IMR-90 (cell line): Measurements from ENCODE around the gene DEGS2. TPM values are rescaled to one million over a fixed set of nuclear protein-coding genes. Genes with fewer than 3 reads are reported as not detected.
"Not testable (repeated sequence)": the region's sequence is repeated elsewhere in the genome, so short reads cannot be mapped to it uniquely, and the experiment has no call there.

Experiments
- ATAC-seq: fragments of 200-7000 bp; cut with Tn5 transposase; 2 replicates; pipeline ENCODE4 v1.9.1; 2020; ENCODE audit warnings: low read depth, mild to moderate bottlenecking, moderate library complexity
- BruUV-seq: library from RNA; stranded (reverse); fragments of 400-500 nt; replicated peaks from 2 replicates; lab custom pipeline; 2021; lab: Mats Ljungman, UMichigan
- CTCF ChIA-PET: fragments of 300-600 bp; formaldehyde crosslinking; extraction: SDS; loops from one replicate; lab custom pipeline; 2021; ENCODE audit warnings: antibody characterized with exemption; lab: Yijun Ruan, JAX
- POLR2A ChIA-PET: fragments of 300-600 bp; sonication (Branson Sonifier 250); formaldehyde crosslinking; loops from one replicate; lab custom pipeline; 2022; ENCODE audit warnings: antibody characterized with exemption; ENCODE audit not compliant: unreplicated experiment; lab: Charles Lee
- DNase-seq: peaks from one replicate; pipeline ENCODE4 v3.0.0; 2013
- H2AFZ ChIP-seq: replicated peaks from 2 replicates; pipeline ENCODE3; 2013; ENCODE audit warnings: low read length, mild to moderate bottlenecking; ENCODE audit not compliant: poor library complexity
- H2AK5ac ChIP-seq: 2 replicates; pipeline ENCODE4 v1.6.1; 2013; ENCODE audit warnings: low read depth, low read length, inconsistent platforms
- H2AK9ac ChIP-seq: replicated peaks from 2 replicates; pipeline ENCODE3; 2013; ENCODE audit warnings: mild to moderate bottlenecking, low read depth, low read length, moderate library complexity; ENCODE audit not compliant: poor library complexity
- H2BK120ac ChIP-seq: 2 replicates; pipeline ENCODE4 v1.6.1; 2013; ENCODE audit warnings: low read depth, low read length, inconsistent platforms
- H2BK15ac ChIP-seq: 3 replicates; pipeline ENCODE4 v1.6.1; 2013; ENCODE audit warnings: low read depth, low read length, inconsistent platforms
- H2BK20ac ChIP-seq: 2 replicates; pipeline ENCODE4 v1.6.1; 2013; ENCODE audit warnings: low read depth, mild to moderate bottlenecking, inconsistent platforms, low read length, moderate library complexity
- H2BK5ac ChIP-seq: 2 replicates; pipeline ENCODE4 v1.6.1; 2013; ENCODE audit warnings: mild to moderate bottlenecking, low read depth, low read length, inconsistent platforms; ENCODE audit not compliant: poor library complexity, severe bottlenecking
- H3K14ac ChIP-seq: replicated peaks from 2 replicates; pipeline ENCODE4 v1.6.1; 2013; ENCODE audit warnings: low read depth, low read length, inconsistent platforms
- H3K18ac ChIP-seq: 2 replicates; pipeline ENCODE4 v1.6.1; 2013; ENCODE audit warnings: low read depth, low read length, control low read depth
- H3K23ac ChIP-seq: 2 replicates; pipeline ENCODE4 v1.6.1; 2013; ENCODE audit warnings: low read depth, low read length, inconsistent platforms
- H3K27ac ChIP-seq: 2 replicates; pipeline ENCODE4 v1.5.1; 2013; ENCODE audit warnings: mild to moderate bottlenecking, control low read depth, low read length; ENCODE audit not compliant: insufficient read depth
- H3K27me3 ChIP-seq: 2 replicates; pipeline ENCODE4 v1.6.1; 2013; ENCODE audit warnings: low read length; ENCODE audit not compliant: control insufficient read depth, insufficient read depth
- H3K36me3 ChIP-seq: 2 replicates; pipeline ENCODE4 v1.6.1; 2013; ENCODE audit warnings: low read length, mixed read lengths; ENCODE audit not compliant: control insufficient read depth, insufficient read depth
- H3K4ac ChIP-seq: 2 replicates; pipeline ENCODE4 v1.6.1; 2013; ENCODE audit warnings: low read depth, low read length, inconsistent platforms
- H3K4me1 ChIP-seq: 2 replicates; pipeline ENCODE4 v1.6.1; 2013; ENCODE audit warnings: low read length, mixed read lengths; ENCODE audit not compliant: control insufficient read depth, insufficient read depth
- H3K4me2 ChIP-seq: 2 replicates; pipeline ENCODE4 v1.6.1; 2013; ENCODE audit warnings: low read depth, mild to moderate bottlenecking, control low read depth, low read length, moderate library complexity
- H3K4me3 ChIP-seq: 2 replicates; pipeline ENCODE4 v1.5.1; 2013; ENCODE audit warnings: low read depth, mild to moderate bottlenecking, control low read depth, low read length, moderate library complexity; ENCODE audit not compliant: insufficient read depth
- H3K56ac ChIP-seq: 2 replicates; pipeline ENCODE4 v1.6.1; 2013; ENCODE audit warnings: low read length, inconsistent platforms; ENCODE audit not compliant: insufficient read depth; ENCODE audit errors: extremely low read depth
- H3K79me1 ChIP-seq, 2 experiments: 2 replicates each; pipeline ENCODE4 v1.6.1; 2013; ENCODE audit warnings: low read length in 2 of 2, inconsistent platforms in 1 of 2, low read depth in 1 of 2
- H3K9ac ChIP-seq: 2 replicates; pipeline ENCODE4 v1.6.1; 2013; ENCODE audit warnings: low read depth, low read length, control low read depth
- H3K9me1 ChIP-seq: 2 replicates; pipeline ENCODE4 v1.6.1; 2013; ENCODE audit warnings: low read length, inconsistent platforms; ENCODE audit not compliant: insufficient read depth
- H3K9me3 ChIP-seq: 2 replicates; pipeline ENCODE4 v1.6.1; 2013; ENCODE audit warnings: low read length; ENCODE audit not compliant: control insufficient read depth, insufficient read depth
- H4K20me1 ChIP-seq: 2 replicates; pipeline ENCODE4 v1.6.1; 2013; ENCODE audit warnings: low read length, inconsistent platforms; ENCODE audit not compliant: insufficient read depth
- H4K5ac ChIP-seq: 2 replicates; pipeline ENCODE4 v1.6.1; 2013; ENCODE audit warnings: mild to moderate bottlenecking, low read depth, low read length, control low read depth
- H4K8ac ChIP-seq, 2 experiments: 2 replicates each; pipeline ENCODE4 v1.6.1; 2013; ENCODE audit warnings: low read depth in 2 of 2, low read length in 2 of 2, control low read depth in 1 of 2, inconsistent platforms in 1 of 2
- H4K91ac ChIP-seq: 2 replicates; pipeline ENCODE4 v1.6.1; 2013; ENCODE audit warnings: low read depth, low read length, inconsistent platforms; ENCODE audit not compliant: insufficient read depth
- FOS ChIP-seq: fragments of 150-350 bp; IDR thresholded peaks from 2 replicates; pipeline ENCODE4 v1.6.1; 2016; ENCODE audit warnings: low read depth, low read length
- WGBS, 2 experiments: methylation state at CpG; one replicate each; pipeline versions ENCODE4 v1.1.5 to v1.1.7; 2013; ENCODE audit warnings: missing lambda C conversion rate in 2 of 2; ENCODE audit not compliant: insufficient read length in 1 of 2; ENCODE audit errors: extremely low coverage in 2 of 2; 5-methylcytosine and 5-hydroxymethylcytosine counted together
- dilution Hi-C: fragments of 300-500 bp; cut with HindIII; formaldehyde crosslinking; loops from one replicate; pipeline ENCODE4 v1.14.3; 2018; ENCODE audit warnings: low sequenced_read_pairs; ENCODE audit not compliant: unreplicated experiment
- in situ Hi-C: fragments of 300-500 bp; cut with MboI; formaldehyde crosslinking; loops from 3 replicates; pipeline ENCODE4 v1.14.3; 2019; ENCODE audit warnings: low sequenced_read_pairs, inconsistent platforms, mixed read lengths
- intact Hi-C: fragments of 100-400 bp; cut with micrococcal nuclease; formaldehyde crosslinking; loops from 2 replicates; pipeline ENCODE4 v1.10.0; 2022
- polyA plus RNA-seq, 3 experiments: library from polyadenylated mRNA; depleted of rRNA; stranded (reverse); fragments of >200 nt; gene quantifications; 2 replicates each; pipeline ENCODE4 v1.2.3, GENCODE V29; 2012; ENCODE audit warnings: low replicate concordance in 1 of 3
- total RNA-seq: library from RNA; depleted of rRNA; stranded (reverse); fragments of >200 nt; gene quantifications from 2 replicates; pipeline ENCODE4 v1.2.3, GENCODE V29; 2012

The DEGS2 gene
- total and polyA plus RNA-seq, 2 of the 4 experiments (the other 2 are of a cell fraction), result not detected

DNA sequence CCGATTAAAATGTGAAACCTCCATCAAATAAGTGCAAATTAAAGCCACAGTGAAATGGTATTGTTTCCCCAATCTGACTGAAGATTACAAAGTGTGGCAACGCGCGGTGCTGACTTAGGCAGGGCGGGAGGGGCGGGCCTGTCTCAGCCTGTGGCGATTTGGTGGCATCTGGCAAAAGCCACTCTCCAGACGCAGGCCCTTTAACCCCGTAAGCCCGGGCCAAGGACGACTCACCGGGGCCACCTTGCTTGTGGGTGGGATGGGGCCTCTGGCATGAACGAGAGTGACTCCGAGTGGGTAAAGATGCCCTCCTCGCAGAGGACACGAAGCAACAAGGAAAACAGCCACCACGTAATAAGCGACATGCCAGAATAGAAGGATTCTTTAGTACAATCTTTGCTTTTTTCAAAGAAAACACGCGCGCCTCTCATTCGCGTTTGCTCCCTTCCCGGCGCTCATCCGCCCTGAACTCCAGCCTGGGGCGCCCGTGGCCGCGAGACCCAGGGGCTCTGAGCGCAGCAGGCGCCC lies 815 bp downstream of the DEGS2 start:
- BruUV-seq, result no TSS peak
- no CpG with 5 or more reads among the region's 32 CpGs for WGBS, 2 experiments
- POLR2A ChIA-PET, result no interaction called here

DNA sequence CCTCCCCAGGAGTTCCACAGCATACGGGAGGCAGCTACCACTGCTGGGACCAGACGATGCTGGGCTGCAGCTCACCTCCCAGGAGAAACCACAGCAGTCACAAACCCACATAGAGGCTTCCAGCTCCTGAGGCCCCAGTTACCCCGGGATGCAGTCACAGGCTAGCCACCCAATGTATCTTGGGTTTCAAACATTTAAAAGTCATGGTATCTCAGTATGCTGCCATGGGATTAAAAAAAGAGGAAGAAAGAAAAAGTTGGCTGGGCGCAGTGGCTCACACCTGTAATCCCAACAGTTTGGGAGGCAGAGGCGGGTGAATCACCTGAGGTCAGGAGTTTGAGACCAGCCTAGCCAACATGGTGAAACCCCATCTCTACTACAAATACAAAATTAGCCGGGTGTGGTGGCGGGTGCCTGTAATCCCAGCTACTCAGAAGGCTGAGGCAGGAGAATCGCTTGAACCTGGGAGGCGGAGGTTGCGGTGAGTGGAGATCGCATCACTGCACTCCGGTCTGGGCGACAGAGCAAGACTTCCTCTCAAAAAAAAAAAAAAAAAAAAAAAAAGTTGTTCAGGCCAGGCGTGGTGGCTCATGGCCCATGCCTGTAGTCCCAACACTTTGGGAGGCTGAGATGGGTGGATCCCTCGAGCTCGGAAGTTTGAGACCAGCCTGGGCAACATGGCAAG lies 1.8 kb downstream of the DEGS2 start:
- H3K79me1 ChIP-seq, H3K18ac ChIP-seq, ATAC-seq, H2BK5ac ChIP-seq, H4K20me1 ChIP-seq, H2AK5ac ChIP-seq, CTCF ChIA-PET, H4K8ac ChIP-seq, H3K4me1 ChIP-seq, H2BK120ac ChIP-seq, in situ Hi-C loops, H3K14ac ChIP-seq, H3K36me3 ChIP-seq, DNase-seq, H3K9me1 ChIP-seq, POLR2A ChIA-PET, H3K56ac ChIP-seq, H3K27ac ChIP-seq, H3K4ac ChIP-seq, BruUV-seq, intact Hi-C loops, H4K91ac ChIP-seq, H2AK9ac ChIP-seq, H2AFZ ChIP-seq, H3K4me3 ChIP-seq, H2BK20ac ChIP-seq, dilution Hi-C loops, H3K23ac ChIP-seq, H2BK15ac ChIP-seq, H4K5ac ChIP-seq, H3K4me2 ChIP-seq, H3K9ac ChIP-seq: not testable (repeated sequence)
- 90% methylated on average over 2 of the region's 16 CpGs; no CpG with 5 or more reads in 1 of the 2 experiments for WGBS, 2 experiments
- Histone ChIP-seq H3K9me3 (peaks cover 22% of the 10 kb centered on the region), H3K27me3 (peaks cover 49% of the 10 kb centered on the region)

More for the DNA sequence above, 815 bp downstream of the DEGS2 start:
- TF ChIP-seq FOS, result no peak
- Histone ChIP-seq H3K4me2 (peak overlapping the region; percentile 44), H2AK9ac (no peak overlapping the region), H3K36me3 (no peaks in the 10 kb centered on the region), H3K4me1 (no peaks in the 10 kb centered on the region), H2AFZ (no peak overlapping the region), H3K9me1 (no peaks in the 10 kb centered on the region), H2AK5ac (no peak overlapping the region), H3K9me3 (peaks cover 22% of the 10 kb centered on the region), H3K14ac (no peak overlapping the region), H2BK120ac (no peak overlapping the region), H4K91ac (no peak overlapping the region), H4K8ac (no peak overlapping the region), H2BK20ac (no peak overlapping the region), H2BK15ac (no peak overlapping the region), H3K27ac (no peak overlapping the region), H3K27me3 (peaks cover 49% of the 10 kb centered on the region), H3K4ac (no peak overlapping the region), H3K4me3 (no peak overlapping the region), H3K56ac (no peak overlapping the region), H3K9ac (no peak overlapping the region), H4K5ac (no peak overlapping the region), H4K20me1 (no peaks in the 10 kb centered on the region), H3K23ac (no peak overlapping the region), H3K79me1 (no peaks in the 10 kb centered on the region), H3K18ac (no peak overlapping the region), H2BK5ac (no peak overlapping the region)
- ATAC-seq, result no peak
- in situ Hi-C loops, result no loop called here
- dilution Hi-C loops, result no loop called here
- no peak for DNase-seq
- intact Hi-C loops, result no loop called here
- CTCF ChIA-PET, result interaction anchor here (0.6 kb wide), 1 partner anchor 32 kb away, joined by 5 read pairs; no protein-coding TSS in a partner anchor
